Activated gamma-delta T cell treated with anti-CD3 and anti-CD28 coated beads, Interleukin-2, amount 50 U/mL, for 16 hours (primary cell): ENCODE measurements around the gene AP1G1.

ENCODE experiments used
- DNase-seq: peaks from one replicate; pipeline ENCODE4 v3.0.0-alpha.2; 2020; ENCODE audit warnings: low read depth

Gene AP1G1

DNA sequence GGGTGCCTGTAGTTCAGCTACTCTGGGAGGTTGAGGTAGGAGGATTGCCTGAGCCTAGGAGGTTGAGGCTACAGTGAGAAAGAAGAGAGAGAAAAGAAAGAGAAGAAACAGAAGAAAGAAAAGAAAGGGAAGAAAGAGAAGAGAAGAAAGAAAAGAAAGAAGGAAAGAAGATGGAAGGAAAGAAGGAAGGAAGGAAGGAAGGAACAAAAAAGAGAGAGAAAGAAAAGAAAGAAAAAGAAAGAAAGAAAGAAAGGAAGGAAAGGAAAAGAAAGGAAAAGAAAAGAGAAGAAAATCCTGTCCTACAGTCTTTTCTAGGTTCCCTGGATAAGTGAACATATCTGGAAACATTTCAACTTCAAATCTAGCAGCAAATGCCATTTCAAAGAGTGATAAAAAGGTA lies 54.5 kb downstream of the AP1G1 start:
- no peak for DNase-seq

DNA sequence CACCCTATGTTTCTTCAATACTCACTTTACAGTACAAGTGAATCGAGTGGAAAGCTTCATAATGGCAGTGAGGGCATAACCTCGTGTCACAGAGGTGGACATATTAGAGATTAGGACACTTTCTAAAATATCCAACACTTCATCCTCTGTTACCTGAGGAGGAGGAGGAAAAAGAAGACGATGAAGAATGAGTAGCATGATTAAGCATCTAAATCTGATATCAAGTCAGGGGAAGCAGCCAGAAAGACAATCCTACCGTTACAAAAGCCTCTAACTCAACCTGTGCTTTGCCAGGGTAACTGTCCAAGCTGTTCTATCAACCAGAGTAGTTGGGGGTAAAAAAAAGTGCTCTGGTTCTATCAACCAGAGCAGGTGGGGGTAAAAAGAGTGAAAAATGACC lies 60.4 kb downstream of the AP1G1 start:
- DNase-seq, result no peak

DNA sequence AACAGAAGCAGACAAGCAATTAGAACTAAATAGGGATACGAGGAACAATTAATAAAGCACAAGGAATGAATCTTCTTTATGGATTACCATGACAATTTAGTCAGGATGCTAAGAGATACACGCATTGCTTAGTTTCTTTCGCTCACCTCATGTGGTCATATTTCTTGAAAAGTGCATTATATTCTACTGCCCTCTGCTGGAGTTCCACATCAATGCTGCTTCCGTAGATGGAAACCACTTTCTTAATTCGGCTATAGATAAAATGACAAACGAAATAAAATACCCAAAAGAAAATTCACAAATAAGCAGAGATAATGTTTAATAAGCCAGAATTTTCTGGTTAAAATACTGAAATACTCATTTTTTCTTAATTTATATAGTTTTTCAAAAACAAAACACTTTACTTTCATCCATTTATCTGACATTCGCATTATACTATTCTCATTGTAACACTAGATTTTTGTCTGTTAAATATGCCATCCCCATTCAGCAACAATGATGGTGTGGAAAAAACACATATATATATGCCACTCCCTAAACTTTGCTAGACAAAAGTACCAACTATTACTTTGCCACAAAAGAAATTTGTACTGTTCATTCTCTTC lies 62.1 kb downstream of the AP1G1 start:
- DNase-seq, result peak; percentile 4

DNA sequence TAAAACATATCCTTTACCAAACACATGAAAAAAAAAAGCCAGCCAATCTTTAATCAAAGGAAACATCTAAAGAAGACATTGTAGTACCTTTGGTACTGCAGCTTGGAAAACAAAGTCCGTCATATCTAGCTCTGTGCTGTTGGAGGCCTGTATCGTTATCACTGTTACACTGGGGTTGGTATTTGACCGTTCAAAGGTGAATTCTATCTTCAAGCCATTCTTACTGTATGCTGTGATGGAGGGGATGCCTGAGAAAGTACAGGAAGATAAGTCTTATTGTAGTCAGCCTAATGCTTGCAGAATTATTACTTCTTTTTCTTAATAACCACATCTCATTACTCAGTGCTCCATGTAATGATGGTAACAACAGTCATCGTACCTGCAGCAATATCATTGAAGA lies 69.8 kb downstream of the AP1G1 start:
- DNase-seq, result no peak

DNA sequence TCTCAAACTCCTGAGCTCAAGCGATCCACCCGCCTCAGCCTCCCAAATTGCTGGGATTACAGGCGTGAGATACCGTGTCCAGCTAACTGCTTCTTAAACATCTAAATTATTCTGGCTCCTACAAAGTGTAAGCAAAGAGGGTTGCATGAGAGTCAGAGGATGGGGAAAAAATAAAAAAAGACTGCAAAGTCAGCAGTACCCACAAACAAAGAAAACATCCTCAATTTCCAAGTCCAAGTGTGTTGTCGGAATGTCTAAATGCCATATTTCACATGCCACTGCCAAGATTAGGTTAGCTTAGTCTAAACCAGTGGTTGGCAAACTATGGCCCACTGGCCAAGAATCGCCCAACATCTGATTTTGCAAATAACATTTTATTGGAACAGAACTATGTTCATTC lies 71.1 kb downstream of the AP1G1 start:
- DNase-seq, result no peak

DNA sequence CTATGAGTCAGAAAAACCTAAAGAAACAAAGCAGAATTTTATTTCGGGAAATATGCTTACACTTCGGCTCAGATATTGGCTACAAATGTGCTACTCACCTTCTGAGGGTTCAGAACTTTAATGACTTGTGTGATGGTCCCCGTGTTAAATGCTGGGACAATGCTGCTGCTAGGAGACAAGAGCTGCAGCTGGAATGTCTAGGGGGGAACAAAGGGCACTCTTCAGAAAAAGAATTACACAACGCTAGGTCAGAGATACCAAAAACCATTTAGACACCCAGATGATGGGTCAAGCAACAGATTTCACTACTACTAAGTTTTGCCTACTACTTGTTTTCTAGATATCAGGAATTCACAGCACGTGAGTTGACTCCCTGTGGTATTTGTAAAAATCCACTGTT lies 74.1 kb downstream of the AP1G1 start:
- DNase-seq, result no peak

DNA sequence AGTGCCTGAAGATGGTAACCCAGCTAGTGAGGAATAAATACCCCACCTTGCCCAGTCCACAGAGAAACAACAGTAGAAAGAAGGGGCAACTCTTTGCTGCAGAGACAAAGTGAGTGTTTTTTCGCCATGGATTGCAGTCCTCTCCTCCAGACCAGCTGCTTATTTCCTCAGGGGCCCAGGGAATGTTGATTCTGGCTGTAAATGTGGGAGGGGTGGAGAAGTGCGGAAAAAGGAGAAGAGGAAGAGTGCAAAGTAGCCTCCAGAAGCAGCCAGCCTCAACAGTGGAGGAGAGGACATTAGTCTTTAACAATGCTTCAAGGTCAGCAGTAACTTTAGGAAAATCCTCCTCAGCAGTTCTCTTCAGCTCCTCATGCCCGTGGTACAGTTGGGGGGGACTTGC lies 76.0 kb downstream of the AP1G1 start:
- DNase-seq, result no peak

DNA sequence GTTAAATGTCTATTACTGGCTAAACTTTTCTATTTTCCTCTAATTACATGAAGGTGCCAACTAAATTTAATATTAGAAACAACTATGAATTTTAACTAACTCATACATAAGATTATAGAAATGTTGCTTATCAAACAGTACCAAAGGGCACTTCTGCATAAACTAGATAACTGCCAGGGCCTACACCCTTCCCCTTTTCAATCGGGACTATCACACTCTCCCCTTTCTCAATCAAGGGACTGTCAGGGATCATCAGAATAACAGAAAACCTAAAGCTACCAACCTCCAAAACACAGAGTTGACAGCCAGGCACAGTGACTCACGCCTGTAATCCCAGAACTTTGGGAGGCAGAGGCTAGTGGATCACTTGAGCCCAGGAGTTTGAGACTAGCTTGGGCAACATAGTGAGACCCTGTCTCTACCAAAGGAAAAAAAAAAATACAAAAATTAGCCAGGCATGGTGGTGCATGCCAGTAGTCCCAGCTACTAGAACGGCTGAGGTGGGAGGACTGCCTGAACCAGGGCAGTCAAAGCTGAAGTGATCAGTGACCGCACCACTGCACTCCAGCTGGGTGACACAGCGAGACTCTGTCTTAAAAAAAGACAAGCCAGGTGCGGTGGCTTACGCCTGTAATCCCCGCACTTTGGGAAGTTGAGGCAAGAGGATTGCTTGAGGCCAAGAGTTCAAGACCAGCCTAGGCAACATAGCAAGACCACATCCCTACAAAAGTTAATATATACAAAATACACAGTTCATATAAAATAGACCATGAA lies 80.9 kb downstream of the AP1G1 start:
- no peak for DNase-seq

DNA sequence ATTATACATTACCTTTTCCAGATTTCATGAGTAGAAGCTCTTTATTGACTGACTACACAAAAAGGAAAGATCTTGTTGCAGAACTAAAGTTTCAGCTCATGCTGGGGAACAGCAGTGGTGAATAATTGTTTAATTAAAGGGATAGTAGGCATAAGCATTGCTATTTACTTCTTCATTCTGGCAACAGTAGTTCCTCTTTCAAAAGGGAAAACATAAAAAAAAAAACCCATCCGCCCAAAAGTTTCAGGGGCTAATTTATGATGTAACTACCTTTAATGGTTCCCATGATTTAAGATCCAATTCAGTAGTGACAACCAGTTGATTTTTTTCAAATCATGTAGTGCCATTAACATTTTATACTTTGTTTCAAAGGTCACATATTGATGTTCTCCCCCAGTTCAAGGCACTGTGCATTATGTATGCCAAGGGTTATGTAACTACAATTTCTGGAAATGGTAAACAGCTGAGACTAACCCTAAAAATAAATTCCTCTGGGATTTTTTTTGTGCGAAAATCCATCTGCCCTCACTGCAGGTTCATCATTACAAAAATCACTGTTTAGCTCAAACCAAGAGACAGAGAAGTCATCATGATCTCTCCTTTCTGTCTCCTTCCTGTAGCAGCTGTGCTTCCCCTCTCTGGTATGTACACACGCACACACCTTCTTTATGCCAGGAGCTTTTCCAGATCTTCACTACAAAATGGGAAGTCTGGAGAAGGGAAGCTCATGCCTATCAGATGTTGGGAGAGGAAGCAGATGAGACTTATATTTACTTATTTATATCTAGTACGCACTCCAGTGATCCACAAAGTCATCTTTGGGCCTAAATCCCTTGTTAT lies 81.9 kb downstream of the AP1G1 start:
- no peak for DNase-seq

DNA sequence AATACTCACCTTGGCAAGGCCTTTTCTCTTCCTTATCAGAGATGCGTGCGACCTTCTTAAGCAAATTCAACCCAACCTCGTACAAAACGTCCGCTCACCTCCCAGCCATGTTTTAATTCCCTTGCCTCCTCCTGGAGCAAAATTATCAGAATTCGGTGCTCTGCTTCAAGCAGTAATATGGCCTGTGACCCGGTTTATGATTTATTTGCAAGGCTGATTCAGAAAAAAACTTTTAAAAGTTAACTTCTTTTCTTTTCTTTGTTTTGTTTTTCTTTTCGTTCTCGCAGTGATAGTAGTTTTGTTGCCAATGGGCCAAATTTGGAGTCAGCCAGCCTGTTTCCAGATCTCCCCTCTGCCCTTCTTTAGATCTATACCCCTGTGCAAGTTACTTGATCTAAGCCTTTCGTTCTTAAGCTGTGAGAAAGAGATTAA lies 84.3 kb downstream of the AP1G1 start, which contains the start of gene PHLPP2:
Gene PHLPP2, minus strand, starts transcription at position 382 of the 432 bp plus-strand sequence. CDS start 9,906 bp downstream, outside the sequence.
- DNase-seq, result no peak

DNA sequence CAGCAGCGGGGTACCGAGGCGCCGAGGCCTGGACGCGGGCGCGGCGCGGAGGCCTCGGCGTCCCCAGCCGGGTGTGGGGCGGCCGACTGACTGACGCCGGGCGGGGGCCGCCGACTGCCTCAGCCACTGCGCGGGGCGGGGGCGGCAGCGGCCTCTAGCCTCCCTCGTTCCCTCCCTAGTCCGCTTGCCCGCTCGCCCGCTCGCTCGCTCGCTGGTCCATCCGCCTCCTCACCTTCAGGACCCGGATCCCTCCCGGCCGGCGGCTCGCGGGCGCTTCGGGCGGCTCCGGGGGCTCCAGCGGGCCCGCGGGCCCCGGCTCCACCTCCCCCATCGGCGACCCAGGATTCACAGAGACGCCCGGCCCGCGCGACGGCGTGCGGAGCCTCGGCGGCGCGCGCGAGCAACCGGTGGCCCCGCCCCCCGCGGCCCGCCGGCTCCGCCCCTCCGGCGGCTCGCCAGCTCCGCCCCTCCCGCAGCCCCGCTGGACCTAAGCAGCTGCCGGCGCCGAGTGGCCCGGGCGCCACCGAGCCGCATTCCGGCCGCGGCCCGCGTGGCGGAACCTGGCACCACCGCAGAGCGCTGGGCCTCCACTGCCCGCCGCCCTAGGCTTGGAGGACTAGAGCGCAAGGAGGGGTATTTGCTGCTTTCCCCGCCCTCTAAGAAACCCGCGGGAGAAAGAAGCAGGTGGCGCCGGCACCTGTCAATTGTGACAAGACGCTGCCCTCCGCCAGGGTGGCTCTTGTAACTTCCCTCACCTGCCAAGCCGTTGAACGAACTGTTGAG lies 84.9 kb downstream of the AP1G1 start:
- DNase-seq, result peak; percentile 63

DNA sequence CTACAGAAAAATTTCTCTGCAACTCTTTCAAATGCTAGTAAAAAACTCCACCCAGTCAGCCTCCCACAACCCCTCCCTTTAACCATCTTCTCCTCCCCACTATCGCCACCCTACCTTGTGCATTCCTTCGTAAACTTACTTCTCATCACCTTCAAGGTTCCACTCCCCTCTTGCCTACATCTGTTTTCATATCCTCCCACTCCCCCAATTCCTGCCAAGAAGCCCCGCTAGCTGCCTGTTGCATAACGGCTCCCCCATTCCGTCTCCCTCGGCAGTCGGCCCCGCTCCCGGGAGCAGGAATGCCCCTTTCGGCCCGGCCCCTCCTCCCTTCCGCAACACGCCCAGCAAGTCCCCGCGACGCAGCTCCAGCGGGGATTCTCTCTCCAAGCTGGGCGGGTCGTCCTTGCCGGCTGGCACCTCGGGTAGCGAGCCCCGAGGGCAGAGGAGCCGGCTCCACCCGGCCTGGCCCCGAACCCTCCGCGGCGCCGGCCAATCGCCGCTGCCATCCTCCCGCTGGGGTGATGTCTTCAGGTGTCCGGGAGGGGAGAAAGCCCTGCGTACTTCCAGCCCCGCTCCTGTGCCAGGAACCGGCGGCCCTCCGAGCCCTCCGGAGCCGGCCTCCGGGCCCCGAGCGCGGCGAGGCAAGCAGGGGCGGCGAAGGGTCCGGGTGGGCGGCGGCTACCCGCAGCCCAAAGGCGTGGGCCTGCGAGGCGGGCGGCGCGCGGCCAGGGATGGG lies 85.7 kb downstream of the AP1G1 start:
- DNase-seq, result peak; percentile 20

DNA sequence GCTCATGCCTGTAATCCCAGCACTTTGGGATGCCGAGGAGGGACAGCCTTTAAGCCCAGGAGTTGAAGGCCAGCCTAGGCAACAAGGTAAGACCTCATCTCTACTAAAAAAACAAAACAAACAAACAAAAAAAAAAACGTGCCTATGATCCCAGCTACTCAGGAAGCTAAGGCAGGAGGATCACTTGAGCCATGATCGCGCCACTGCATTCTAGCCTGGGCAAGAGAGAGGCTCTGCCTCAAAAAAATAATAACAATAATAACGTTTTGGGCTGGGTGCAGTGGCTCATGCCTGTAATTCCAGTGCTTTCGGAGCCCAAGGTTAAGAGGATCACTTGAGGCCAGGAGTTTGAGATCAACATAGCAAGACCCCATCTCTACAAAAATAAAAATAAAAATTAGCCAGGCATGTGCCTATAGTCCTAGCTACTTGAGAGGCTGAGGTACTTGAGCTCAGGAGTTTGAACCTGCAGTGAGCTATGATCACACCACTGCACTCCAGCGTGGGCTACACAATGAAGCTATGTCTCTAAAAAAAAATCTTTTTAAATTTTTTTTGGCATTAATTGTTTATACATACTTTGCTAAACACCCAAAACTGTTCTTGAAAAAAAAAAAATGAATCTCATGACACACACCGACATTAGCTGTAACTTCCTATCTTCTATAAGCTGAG lies 87.4 kb downstream of the AP1G1 start:
- DNase-seq, result no peak

DNA sequence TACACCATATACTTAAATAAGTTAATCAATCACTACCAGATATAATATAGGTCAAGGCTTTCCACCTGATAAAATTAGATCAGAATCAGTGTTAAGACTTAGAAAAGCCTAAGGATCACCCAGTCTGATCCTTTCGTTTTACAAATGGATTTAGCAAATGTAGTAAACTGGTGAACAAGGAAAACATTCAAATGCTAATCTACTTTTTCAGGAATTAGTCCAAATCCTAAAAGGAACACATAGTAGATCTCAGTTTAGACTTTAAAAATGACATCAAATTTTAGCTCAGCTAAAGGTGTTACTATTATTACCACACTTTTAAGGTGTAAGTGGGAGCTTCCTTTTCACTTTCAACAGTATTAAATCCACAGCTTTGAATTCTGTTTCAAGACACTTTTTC lies 96.1 kb downstream of the AP1G1 start:
- DNase-seq, result no peak

DNA sequence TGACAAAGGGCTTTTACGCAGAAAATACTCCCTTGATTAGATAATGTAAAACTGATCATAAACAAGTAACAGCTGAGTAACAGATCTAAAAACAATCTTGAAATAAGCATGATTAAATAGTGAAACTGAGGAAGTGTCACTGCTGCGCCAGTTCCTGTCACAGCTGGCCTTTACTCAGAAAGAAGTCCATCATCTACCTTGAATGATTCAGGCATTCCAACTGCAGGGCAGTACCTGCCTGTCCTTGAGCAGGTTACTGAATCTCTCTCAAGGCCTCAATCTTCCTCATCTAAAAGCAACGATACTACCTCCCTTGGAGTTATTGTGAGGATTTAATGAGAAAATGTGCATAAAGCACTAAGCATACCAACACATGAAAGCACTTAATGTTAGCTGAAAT lies 96.8 kb downstream of the AP1G1 start:
- no peak for DNase-seq

DNA sequence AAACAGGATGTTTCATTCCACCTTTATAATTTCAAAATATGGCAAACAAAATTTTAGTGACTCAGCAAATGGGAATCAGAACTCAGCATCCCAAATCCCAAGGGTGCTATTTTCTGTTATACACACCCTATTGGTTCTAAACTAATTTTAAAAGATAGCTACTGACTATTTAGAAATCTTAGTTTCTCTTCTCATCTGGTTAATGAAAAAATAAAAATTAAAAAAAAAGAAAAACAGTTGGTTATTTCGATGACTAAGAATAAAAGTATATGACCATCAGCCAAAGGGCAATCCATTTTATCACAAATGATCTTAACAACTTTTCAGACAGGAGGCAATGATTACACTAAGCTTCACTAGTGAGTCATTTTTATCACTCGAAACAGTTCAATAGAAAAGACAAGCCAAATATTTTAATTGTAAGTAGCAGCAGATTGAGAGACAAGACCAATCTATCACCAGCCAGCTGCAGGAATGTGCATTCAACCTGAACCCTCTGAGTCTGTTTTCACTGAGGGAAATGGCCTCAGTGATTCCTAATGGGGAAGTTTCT lies 99.3 kb downstream of the AP1G1 start:
- DNase-seq, result no peak

DNA sequence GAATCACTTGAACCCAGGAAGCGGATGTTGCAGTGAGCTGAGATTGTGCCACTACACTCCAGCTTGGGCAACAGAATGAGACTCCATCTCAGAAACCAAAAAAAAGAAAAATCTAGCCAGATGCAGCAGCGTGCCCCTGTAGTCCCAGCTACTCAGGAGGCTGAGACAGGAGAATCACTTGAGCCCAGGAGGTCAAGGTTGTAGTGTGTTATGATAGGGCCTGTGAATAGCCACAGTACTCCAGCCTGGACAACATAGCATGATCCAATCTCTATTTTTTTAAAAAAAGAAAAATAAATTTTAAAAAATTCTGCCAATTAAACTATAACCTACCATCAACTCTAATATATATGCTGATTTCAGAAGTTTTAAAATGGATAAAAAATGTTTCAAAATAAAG lies 99.9 kb downstream of the AP1G1 start:
- DNase-seq, result no peak

DNA sequence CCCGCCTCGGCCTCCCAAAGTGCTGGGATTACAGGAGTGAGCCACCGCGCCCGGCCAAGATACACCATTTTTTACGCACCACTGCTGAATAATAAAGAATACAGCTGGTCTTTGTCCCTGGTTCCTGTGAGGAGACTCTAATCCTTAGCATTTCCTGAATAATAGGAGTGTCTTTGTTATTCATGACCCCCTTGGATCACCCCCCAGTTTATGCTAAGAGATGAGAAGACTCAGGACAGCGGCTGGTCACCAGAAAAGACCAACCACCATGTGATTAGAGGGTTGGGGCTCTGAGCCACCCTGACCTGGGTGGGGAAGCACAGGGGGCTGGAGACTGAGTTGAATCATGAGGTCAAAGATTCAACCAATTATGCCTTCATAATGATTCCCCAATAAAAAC lies 101.4 kb downstream of the AP1G1 start:
- no peak for DNase-seq

DNA sequence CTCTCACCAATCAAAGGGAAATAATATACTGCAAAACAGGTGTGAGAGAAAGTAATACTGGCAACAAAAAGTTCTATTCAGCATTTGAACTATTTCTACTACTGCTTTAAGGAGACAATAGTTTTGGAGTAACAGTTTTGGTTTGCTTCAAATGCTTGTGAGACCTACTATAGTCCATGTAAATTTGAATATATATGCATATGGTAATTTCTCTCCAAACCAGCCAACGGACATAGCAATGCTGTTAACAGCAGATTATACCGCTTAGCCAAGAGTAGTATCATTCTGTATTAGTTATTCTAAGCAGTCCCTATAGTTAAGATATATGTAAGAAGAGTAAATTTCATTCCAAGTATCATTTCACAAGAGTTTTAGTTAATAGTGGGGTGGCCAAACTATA lies 102.6 kb downstream of the AP1G1 start:
- no peak for DNase-seq

DNA sequence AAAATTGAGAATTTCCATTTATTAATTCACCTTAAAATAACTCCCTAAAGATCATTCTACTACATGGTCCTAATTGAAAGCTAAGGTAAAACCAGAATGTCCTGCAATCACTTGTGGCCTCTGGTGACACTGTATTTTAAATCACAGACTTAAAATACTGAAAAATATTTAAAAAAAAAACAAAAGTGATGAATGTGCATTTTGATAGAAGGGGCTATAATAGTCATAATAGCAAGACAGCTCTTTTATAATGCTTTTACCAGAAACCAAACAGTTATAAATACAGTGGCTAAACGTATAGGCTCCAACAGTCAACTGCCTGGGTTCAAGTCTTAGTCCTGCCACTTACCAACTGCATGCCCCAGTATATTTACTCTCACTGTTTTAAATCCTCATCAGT lies 105.3 kb downstream of the AP1G1 start:
- DNase-seq, result no peak

DNA sequence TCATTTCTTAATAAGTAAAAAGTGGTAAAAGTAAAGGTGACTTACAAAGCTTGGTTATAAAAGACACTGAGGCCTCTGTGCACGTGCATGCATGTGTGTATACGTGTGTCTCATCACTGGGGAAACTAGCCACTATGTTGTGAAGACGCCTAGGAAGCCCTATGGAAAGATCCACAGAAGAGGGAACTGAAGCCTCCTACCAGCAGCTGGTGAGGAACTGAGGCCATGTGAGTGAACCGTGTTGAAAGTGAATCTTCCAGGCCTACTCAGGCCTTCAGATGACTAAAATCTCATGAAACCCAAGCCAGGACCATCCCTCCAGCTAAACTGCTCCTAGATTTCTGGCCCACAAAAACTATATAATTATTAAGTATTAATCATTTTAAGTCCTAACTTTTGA lies 107.8 kb downstream of the AP1G1 start:
- no peak for DNase-seq
